Stimulated activated CD4-positive, alpha-beta T cell treated with anti-CD3 and anti-CD28 coated beads, Interleukin-1b, Interleukin-23, amount 100 ng/mL, for 1 hour (primary cell): Measurements from ENCODE around the gene SHANK3.

Experiments
- DNase-seq, 2 donors: peaks; one replicate each; pipeline ENCODE4 v3.0.0-alpha.2; 2020; ENCODE audit warnings: low read depth in 2 of 2

Gene SHANK3

DNA sequence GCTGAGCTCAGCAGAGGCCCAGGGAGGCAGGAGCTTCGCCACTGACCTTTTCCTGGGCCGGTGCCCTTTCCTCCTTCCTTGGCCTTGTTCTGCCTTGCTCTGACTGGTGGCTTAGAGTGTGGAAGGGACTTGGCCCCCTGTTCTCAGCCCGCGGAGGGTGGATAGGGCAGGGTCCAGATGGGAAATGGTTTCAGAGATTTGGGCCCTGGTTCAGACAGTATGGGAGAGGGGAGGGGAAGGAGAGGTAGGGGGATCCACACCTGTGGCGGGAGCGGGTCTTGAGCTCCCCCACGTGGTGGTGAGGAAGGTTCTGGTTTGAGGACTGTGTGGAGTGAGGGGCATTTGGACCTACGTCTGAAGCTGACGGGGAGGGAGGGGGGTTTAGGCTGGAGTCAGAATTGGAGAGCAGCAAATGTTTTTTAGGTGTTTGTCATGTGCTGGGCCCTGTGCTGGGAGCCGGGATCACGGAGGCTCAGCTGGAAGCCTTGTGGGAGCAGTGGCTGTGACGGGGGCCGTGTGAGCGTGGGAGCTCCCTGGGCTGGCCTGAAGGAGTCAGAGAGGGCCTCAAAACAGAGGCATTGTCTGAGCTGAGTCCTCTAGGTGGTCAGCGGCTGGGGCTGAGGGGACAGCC is 27.2 kb downstream of the SHANK3 start:
- DNase-seq, result no peak

DNA sequence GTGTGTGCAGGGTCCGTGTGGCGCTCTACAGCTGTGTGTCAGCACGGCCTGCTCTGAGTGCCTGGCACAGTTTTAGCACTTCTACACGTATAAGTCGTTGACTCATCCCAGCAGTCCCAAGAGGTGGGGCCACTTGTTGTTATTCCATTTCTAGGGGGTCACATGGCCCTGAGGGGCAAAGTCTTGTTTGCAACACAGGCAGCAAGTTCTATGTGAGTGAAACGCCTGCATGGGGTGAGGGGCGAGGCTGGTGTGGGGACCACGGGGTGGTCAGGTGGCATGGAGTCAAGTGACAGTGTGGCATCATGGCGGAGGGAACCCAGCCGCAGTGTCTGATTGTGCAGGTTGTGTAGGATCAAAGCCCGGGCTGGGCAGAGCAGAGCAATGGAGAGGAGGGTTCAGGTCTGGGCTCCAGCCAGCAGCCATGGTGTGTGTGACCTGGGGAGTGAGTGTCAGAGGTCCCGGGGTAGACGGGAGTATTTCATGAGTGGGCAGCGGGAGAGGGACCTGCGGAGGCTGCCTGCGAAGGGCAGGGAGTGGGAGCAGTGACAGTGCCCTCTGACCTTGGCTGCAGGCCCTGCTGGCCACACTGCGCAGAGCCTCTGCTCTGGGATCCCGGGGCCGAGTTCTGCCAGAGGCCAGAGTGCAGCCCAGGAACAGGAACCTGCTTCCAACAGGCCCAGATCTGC is 27.9 kb downstream of the SHANK3 start:
- DNase-seq, result no peak

DNA sequence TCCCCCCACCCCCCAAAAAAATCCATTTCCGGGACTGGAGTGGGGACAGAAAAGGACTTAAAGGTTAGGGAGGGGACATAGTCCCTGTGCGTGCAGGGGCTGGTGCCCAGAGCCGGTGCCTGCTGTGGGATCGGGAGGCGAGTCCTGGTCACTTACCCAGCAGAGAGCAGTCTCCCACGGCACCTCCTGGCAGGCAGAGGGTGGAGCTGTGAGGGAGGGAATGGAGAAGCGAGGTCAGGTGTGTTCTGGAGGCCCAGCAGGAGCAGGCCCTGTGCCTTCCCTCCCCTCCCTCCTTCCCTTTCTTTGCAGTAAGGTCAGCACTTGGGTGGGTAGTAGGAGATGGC is 28.4 kb downstream of the SHANK3 start:
- DNase-seq, result no peak

DNA sequence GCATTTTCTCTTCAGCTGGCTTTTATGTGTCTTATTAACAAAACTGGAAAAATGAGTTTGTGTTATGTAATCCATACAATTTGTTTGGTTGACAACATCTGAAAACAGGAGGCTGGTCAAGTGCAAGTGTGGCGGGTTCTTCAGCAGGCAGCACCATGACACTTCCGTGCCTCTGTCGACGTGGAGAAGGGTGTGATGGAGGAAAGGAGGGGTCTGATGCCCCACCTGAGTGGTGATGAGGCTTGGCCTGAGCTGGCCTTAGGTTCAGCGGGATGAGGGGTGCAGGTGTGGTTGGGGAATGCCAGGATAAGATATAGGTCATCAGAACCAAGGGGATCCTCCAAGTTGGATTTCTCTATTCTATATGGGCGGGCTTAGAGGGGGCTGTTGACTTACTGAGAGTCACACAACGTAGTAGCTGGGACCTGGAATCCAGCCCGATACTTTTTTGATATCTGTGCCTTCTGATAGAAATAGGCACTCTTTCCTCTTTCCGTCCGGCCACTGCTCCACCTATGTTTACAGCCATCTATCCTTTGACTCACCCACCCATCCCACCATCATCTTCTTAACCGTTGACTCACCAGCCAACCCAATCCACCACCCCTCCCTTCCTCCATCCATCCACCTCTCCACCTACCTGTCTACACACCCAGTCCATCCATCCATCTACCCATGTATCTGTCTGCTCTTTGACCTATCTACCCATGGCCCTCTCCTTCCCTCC is 29.0 kb downstream of the SHANK3 start:
- DNase-seq, result no peak

DNA sequence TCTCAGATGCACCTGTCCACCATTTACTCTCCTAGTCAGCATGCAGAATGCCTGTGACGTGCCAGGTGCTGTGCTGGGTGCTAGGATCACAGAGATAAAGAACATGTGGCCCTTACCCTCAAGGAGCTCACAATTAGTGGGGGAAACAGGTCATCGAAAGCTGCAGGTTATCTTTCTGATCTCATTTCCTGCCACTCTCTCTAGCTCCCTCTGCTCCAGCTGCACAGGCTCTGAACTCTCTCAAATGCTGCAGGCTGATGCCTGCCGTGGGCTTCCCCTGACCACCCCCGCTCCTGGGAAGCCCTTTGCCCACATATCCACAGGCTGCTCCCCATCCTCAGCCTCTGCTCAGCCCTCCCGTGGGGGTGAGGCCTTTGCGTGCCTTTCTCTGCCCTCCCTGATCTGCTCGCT is 29.6 kb downstream of the SHANK3 start:
- DNase-seq, result no peak

DNA sequence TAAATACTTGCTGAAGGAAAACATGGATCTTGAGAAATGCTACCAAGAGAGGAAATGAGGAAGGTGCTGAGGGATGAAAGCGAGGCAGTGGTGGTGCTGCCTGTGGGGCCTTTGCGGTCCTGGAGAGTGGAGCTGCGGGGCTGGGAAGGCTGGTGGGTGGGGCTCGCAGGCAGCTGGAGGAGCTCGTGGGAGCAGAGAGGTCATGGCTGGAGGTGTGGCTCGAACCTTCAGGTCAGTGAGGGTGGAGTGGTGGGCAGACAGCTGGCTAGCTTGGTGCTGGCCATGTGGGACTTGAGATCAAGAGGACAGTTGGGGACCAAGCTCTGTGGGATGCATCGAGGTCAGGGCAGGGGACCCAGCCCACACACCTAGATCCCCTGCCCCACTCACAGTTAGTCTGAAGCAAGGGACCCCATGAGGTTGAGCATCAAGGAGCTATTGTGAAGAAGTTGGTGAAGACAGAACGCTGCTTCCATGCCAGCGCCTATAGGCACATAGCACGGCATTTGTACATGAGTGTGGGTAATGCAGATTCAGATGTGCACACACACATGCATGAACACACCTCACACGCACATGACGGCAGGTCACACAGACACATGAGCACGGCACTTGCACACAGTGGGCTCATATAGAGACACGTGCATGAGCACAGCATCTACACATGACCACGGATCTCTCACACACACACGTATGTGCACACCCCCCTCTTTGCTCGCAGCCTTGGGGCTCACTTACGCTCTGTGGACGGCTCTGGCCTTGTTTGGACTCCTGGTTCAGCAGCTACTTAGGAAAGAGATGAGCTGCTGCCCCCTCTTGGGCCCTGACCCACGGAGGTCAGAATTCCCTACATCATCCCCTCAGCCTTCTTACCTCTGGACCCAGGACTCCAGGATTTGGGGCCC is 30.4 kb downstream of the SHANK3 start:
- DNase-seq, result no peak

DNA sequence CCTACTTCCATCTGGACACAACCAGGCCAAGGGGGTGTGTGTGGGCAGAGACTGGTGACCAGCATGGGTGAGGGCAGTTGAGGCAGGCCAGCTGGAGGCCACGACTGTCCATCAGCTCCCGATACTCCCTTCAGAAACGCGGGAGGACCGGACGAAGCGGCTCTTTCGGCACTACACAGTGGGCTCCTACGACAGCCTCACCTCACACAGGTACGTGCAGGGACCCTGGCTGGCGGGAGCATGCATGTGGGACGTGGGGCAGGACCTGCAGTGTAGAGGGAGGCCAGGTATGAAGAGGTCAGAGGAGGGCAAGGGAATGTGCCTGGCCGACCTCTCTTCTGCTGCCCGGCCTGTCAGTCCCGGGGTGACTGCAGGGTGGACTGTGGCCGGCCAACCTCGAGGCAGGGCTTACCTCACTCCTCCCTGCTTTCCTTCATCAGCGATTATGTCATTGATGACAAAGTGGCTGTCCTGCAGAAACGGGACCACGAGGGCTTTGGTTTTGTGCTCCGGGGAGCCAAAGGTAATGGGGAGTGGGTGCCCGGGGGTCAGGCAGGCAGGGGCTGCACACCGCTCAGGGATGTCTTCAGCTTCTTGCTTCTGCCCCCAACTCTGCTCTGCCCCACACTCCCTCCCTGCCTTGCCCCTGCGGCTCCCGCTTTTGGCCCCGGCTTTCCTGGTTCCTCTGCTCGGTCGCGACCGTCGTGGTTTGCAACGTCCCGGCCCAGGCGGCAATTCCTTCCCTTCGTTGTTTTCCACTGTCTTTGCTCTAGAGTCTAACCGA is 31.3 kb downstream of the SHANK3 start:
- DNase-seq, result no peak

DNA sequence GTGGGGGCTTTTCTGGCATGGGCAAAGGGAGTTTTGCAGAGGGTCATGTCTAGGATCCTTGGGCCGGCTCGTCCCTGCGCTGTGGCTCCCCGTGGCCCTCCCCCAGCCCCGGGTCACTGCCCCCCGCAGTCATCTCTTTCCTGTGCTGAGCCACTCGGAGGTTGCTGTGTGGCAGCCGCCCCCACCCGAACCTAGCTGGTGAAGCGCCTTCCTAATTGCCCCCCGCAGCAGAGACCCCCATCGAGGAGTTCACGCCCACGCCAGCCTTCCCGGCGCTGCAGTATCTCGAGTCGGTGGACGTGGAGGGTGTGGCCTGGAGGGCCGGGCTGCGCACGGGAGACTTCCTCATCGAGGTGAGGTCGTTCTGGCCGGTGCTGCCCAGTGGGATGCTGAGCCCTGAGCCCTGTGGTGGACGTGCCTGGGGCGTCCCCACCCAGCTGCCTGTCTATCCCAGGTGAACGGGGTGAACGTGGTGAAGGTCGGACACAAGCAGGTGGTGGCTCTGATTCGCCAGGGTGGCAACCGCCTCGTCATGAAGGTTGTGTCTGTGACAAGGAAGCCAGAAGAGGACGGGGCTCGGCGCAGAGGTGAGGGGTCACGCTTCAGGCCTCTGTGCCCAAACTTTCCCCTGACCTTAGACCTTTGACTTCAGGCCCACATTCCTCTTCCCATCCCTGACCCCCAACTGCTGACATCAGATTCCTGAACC is 32.0 kb downstream of the SHANK3 start:
- DNase-seq, result no peak

DNA sequence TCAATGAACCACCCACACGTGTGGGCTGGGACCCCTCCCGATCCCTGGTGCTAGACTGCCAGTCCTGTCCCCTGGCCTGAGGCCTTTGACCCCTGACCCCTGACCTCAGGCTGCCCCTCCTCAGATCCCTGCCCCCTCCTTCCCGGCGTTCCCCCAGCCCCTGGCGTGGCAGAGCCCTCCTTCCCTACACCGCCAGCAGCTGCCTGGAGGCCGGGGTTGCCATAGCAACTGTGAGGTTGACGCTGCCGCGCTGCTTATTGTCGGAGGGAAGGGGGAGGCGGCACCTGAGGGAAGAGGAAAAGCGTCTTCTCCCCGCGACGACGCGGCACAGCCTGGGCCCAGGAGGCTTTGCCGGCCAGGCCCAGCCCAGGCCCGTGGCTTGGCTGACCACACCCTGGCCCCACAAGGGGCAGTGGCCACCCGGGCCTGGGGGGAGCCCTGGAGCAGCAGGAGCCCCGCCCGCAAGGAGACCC is 32.6 kb downstream of the SHANK3 start:
- DNase-seq, result no peak

DNA sequence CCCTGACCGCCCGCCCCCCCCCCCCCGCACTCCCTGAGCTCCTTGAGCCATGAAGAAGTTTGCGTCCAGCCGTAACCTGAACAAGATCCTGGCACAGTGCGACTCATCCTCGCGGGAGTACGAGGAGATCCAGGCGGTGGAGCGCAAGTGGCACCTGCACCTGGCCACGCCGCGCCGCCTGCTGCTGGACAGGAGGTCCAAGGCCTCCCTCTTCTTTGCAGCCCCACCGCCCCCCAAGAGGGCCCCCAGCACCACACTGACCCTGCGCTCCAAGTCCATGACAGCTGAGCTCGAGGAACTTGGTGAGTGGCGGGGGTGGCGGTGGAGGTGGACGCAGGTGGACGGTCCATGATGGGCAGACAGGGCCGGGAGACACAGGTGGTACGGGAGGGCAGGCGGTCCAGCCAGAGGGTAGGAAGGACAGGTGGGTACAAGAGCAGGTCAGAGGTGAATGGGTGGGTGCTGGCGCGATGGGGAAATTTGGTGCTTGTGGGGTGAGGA is 33.3 kb downstream of the SHANK3 start:
- DNase-seq, result no peak

DNA sequence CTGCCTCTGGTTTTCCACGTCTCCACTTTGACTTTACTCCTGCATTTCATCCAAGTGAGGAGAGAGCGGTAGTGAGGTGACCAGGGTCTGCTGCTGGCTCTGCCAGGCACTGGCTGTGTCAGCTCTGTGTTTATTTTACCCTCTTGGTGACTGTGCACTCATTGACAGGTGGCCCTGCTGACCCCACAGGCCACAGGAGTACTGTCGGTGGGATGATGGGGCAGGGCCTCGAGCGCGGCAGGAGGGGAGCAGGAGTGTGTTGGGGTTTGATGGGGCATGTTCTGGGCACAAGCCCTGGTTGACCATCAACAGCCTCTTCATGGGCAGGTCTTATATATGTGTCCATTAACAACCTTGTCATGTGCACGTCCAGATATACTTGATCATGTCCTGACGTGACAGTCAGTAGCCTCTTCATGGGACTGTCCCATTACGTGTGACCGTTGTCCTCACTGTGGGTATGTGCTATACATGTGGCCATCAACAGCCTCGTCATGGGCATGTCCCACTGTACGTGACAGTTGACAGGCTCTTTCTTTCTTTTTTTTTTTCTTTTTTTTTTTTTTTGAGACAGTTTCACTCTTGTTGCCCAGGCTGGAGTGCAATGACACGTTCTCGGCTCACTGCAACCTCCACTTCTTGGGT is 34.0 kb downstream of the SHANK3 start:
- DNase-seq, result no peak

DNA sequence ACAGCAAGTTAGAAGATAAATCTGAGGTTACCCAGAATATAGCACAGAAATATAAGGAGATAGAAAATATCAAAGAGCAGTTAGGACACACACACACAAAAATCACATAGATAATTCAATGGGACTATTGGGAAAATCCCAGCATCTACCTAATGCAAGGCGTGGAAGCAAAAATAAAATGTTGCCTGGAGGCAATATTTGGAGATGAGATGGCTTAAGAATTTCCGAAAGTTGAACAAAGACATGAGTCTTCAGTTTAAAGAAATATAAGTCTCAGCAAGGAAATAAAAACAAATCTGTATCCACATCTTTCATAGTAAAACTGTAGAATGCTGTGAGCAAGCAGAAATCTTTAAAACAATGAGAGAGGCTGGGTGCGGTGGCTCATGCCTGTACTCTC is 35.9 kb downstream of the SHANK3 start:
- DNase-seq, result no peak

DNA sequence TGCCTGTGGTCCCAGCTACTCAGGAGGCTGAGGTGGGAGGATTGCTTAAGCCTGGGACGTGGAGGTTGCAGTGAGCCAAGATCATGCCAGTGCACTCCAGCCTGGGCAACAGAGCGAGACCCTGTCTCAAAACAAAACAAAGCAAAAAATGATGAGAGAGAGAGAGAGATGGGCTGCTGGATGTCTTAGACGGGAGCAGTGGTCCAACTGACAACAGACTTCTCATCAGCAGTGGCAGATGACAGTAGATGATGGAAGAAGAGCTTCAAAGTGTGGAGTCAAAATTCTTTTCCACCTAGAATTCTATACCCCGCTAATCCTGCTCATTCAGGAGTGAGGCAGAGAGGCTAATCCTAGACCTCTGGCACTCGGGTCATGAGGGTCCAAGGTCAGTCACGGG is 36.4 kb downstream of the SHANK3 start:
- DNase-seq, result no peak

DNA sequence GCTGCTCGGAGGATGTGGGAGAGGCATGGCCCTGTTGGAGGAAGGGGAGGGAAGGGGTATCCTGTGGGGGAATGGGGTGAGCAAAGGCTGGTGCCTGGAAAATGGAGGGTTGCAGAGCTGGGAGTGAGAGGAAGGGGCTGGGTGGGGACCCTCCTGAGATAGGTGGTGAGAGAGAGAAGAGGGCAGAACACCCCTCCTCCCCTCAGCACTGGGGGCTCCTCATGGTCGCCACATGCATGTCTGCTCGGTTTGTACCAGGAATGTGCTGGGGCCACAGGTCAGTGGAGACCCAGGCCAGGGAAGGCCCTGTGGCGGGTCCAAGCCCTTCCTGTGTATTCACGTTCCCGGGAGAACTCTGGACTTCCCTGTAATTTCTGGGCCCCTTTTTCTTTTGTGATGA is 37.6 kb downstream of the SHANK3 start:
- DNase-seq, result no peak

DNA sequence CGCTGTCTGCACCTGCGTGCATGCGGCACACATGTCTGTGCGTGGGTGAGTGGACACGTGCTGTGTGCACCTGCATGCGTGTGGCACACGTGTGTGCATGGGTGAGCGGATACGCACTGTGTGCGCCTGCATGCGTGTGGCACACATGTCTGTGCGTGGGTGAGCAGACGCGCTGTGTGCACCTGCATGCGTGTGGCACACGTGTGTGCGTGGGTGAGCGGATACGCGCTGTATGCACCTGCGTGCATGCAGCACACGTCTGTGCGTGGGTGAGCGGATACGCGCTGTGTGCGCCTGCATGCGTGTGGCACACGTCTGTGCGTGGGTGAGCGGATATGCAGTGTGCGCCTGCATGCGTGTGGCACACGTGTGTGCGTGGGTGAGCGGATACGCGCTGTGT is 38.3 kb downstream of the SHANK3 start:
- DNase-seq, result no peak

DNA sequence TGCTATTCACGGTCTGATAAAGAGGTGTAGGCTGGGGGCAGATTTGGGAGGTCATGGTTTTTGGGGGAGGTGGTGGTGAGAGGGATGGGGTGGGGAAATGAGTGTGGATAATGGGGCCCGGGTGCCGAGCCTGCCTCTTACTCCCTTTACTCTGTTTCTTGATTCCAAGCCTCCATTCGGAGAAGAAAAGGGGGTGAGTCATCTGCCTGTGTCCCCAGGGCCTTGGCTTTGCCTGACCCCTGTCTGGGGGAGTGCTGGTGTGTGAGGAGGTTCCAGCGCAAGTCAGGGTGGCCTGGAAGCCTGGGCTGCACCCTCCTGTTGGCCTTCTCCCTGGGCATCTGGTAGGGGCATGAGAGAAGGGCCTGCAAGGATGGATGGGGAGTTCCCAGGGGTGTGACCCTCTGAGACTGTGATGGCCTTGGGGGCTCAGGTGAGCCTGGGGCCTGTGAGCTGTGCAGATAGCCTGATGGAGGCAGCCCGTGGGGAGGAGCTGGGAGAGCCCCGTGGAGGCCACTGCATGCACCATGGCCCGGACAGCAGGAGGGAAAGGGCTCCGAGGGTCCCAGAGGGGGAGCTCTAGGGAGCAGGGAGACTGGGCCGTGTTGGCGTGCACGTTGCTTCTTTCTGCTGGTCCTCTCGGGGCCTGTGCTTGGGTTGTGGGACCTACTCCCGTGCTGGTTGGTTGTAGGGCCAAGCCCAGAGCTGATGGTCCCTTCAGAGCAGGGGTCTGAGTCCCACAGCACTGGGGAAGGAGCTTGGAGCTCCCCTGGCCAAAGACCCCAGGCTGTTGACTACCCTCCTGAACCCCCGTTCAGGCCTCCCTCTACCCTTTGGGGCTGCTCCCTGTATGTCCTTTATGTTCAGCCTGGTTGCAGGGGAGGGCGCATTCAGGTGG is 39.1 kb downstream of the SHANK3 start:
- no peak for DNase-seq

DNA sequence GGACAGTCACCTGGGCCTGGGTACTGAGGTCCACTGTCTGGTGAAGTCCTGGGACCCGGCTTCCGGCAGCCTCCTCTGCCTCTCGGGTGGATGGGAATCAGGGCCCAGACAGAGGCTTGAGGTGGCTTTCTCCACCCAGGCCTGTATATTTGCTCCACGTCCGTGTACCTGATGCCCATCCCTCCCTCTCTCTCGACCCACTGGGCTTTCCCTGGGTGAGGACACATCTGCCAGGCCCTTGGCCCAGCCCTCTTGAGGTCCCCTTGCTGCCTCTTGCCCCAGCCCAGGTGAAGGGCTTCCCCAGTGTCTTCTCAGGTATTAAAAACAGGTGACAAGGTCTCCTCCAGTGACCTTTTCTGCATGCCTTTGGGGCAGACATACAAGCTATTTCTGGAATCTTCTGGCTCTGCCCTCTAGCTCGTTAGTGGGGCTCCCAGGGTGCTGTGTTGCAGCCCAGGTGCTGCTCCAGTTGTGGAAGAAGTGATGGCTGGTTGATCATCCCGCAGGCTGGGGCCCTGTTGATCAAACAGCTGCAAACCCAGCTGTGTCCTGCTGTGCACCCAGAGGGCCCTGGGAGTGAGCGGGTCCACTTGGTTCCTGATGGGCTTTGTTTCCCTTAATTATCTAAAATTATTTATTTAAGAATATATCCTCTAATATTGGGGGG is 39.9 kb downstream of the SHANK3 start:
- no peak for DNase-seq

DNA sequence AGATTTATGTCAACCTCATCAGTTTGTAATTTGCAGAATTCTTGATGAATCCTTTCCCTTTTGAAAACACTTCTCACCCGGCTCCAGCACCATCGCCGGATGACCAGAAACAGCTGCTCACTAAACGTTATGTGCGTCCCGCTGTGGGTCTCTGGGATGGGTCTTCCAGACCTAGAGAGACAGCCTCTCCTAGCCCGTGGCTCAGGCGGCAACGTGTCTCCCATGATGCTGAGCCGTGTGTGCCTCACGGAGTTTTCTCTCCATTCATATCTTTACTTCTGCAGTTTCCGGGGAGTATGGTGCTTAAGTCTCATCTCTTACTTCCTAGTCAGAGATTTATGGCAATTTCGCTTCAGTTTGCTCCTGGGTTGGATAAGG is 40.4 kb downstream of the SHANK3 start:
- DNase-seq, result no peak
